OCI-LY1 (cell line): ENCODE measurements around the gene OR52E1.

Source experiments
- CTCF ChIP-seq: fragments of 200-600 bp; sonication (generic), shearing (Covaris generic); IDR thresholded peaks from 2 replicates; pipeline ENCODE4 v1.5.1; 2017; ENCODE audit warnings: mild to moderate bottlenecking, antibody characterized with exemption, low read length, moderate library complexity, mixed read lengths
- EZH2 ChIP-seq: fragments of 200-600 bp; sonication (generic), shearing (Covaris generic); IDR thresholded peaks from 2 replicates; pipeline ENCODE4 v1.8.0; 2017; ENCODE audit warnings: borderline replicate concordance, mixed run types, mild to moderate bottlenecking, antibody characterized with exemption, low read length, moderate library complexity, mixed read lengths

GRCh38 chr11:5107285-5107684 lies 37.9 kb downstream of the OR52E1 start:
- TF ChIP-seq CTCF (no peak), EZH2 (no peak)
